H1 (cell line): Measurements from ENCODE around the gene PLA2G4E.

Source experiments
- ATF3 ChIP-seq: IDR thresholded peaks from 2 replicates; pipeline ENCODE4 v1.6.1; 2011; ENCODE audit warnings: low read depth, mild to moderate bottlenecking, low read length; ENCODE audit not compliant: insufficient read depth
- CTCF ChIP-seq, 3 experiments: IDR thresholded peaks; 1 replicate in 2 of 3; 2 replicates in 1 of 3; pipeline versions ENCODE4 v1.5.1 to v1.6.1; 2011; ENCODE audit warnings: low read length in 3 of 3, mild to moderate bottlenecking in 3 of 3, inconsistent platforms in 2 of 3, low read depth in 1 of 3, moderate library complexity in 1 of 3; ENCODE audit not compliant: insufficient read depth in 1 of 3; ENCODE audit errors: control extremely low read depth in 1 of 3
- KDM1A ChIP-seq: fragments of 200-600, 300-600 bp; sonication (generic); IDR thresholded peaks from 2 replicates; pipeline ENCODE4 v1.7.1; 2016; ENCODE audit warnings: mild to moderate bottlenecking, low read length, borderline replicate concordance
- MAFK ChIP-seq: IDR thresholded peaks from 2 replicates; pipeline ENCODE4 v1.6.1; 2012; ENCODE audit warnings: low read depth, mild to moderate bottlenecking, improper control_type of control experiment, low read length
- POLR2A ChIP-seq, 2 experiments: IDR thresholded peaks; 1 replicate in 1 of 2; 2 replicates in 1 of 2; pipeline ENCODE4 v1.6.1; 2011; ENCODE audit warnings: low read depth in 2 of 2, low read length in 2 of 2, mild to moderate bottlenecking in 2 of 2; ENCODE audit errors: control extremely low read depth in 1 of 2
- SRF ChIP-seq: IDR thresholded peaks from 2 replicates; pipeline ENCODE4 v1.6.1; 2011; ENCODE audit warnings: mild to moderate bottlenecking, low read depth, low read length, moderate library complexity

- TF ChIP-seq POLR2A (IDR thresholded peaks at IDR 0.05; ENCODE audit: control extremely low read depth in 1 of 2, low read depth in 2 of 2, low read length in 2 of 2) = no peak
- TF ChIP-seq CTCF (IDR thresholded peaks at IDR 0.05; ENCODE audit: control extremely low read depth in 1 of 3, insufficient read depth in 1 of 3, low read depth in 1 of 3, low read length in 3 of 3) = no peak
- TF ChIP-seq SRF = no peak
- TF ChIP-seq KDM1A = no peak
- no peak for TF ChIP-seq ATF3
- no peak for TF ChIP-seq MAFK
Observed at GRCh38 chr15:41994772-41995475, 25.9 kb downstream of the PLA2G4E start.
